Endometrial microvascular endothelial cells (primary cell): ENCODE measurements around the gene GIPC3. TPM values are rescaled to one million over a fixed set of nuclear protein-coding genes. Genes with fewer than 3 reads are reported as not detected.
"Not testable (repeated sequence)": the region's sequence is repeated elsewhere in the genome, so short reads cannot be mapped to it uniquely, and the experiment has no call there.

Experiments
- in situ Hi-C: cut with HindIII; loops from 2 replicates; pipeline ENCODE4 v1.10.0; 2017; ENCODE audit warnings: low sequenced_read_pairs, low pct_unique_long_range_greater_than_20kb; ENCODE audit errors: inconsistent ontology term
- total RNA-seq: library from RNA; depleted of rRNA; stranded (reverse); fragments of >200 nt; gene quantifications from one replicate; pipeline ENCODE4 v1.2.3, GENCODE V29; 2015; ENCODE audit errors: inconsistent ontology term

The GIPC3 gene
- total RNA-seq, 1 donor from 2014 or later = 0.28 TPM

DNA sequence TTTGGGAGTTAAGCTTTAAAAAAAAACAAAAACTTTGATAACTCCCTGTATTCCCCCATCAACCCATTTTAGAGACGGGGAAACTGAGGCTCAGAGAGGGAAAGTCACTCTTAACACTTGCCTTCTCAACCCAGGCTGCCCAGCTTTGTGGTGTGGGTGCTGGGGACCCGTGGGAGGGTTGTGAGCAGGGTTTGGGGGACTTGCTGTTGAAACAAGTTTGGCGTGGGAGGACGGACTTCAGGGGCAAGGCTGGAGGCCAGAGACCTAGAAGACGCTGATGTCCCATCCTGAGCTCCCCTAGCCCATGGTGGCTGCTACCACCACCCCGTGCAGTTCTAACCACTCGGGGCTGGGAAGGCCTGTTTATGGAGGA lies 42.1 kb downstream of the GIPC3 start:
- in situ Hi-C loops = no loop called here

DNA sequence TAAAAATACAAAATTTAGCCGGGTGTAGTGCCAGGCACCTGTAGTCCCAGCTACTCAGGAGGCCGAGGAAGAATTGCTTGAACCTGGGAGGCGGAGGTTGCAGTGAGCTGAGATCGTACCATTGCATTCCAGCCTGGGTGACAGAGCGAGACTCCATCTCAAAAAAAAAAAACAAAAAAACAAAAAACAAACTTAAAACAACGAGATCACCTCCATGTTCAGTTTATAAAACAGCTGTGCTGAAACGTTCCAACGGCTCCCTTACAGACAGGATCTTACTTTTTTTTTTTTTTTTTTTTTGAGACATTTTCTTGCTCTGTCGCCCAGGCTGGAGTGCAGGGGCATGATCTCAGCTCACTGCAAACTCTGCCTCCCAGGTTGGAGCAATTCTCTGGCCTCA lies 43.5 kb downstream of the GIPC3 start:
- in situ Hi-C loops = not testable (repeated sequence)

GRCh38 chr19:3631053-3631861 lies 46.0 kb downstream of the GIPC3 start:
- in situ Hi-C loops = no loop called here

GRCh38 chr19:3632098-3632497 lies 46.8 kb downstream of the GIPC3 start:
- in situ Hi-C loops = no loop called here

DNA sequence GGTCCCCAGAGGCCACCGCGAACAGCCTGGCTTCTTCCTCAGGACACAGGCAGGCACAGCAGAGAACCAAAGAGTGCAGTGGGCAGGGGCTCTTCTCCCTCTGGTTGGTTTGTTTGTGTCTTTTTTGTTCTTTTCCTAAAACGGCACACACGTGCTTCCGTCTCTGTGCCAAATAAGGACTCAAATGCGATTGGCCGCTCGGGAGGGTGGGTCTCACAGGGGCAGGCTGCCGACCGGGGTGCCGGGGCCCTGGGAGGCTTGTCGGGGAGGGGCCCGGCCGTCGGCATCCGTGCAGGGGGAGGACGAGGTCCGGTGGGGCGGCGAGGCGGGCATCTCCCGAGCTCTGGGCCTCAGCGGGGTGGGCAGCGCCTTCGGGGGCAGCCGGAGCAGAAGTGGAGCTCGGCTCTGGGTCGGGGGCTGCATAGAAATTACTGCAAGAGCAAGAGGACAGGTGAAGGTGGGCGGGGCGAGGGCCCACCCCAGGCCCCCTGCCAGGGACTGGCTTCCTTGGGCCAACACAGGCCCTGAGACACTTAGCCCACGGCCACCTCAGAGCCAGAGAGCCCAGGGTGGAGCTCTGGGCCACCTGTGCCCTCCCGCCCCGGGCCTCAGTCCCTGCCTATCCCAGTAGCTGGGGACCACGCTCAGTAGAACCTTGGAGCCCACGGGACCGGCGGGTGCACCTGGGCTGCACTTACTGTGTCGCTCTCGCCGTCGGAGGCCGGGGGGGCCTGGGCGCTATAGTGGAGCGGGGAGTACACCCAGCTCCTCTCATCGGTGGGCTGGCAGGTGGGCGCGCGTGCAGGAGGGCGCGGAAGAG lies 47.7 kb downstream of the GIPC3 start:
- in situ Hi-C loops = no loop called here

DNA sequence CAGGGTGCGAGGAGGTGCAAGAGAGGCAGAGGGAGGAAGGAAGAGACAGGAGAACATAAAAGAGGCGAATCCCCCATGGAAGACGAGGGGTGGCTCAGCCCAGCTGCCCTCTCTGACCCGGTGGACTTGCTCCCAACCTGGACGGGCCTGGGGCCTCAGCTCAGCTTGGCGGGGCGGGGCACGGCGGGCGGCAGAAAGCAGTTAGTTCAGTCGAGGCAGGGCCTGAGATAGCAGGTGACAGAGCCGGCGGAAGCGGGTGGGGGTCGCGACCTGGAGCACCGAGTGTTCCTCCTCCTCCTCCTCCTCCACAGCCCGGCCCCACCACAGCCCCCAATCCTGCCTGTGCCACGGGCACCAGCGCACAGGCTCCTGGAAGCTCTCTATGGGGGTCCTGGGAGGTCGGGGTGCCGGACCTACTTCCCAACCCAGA lies 48.3 kb downstream of the GIPC3 start:
- in situ Hi-C loops = no loop called here

DNA sequence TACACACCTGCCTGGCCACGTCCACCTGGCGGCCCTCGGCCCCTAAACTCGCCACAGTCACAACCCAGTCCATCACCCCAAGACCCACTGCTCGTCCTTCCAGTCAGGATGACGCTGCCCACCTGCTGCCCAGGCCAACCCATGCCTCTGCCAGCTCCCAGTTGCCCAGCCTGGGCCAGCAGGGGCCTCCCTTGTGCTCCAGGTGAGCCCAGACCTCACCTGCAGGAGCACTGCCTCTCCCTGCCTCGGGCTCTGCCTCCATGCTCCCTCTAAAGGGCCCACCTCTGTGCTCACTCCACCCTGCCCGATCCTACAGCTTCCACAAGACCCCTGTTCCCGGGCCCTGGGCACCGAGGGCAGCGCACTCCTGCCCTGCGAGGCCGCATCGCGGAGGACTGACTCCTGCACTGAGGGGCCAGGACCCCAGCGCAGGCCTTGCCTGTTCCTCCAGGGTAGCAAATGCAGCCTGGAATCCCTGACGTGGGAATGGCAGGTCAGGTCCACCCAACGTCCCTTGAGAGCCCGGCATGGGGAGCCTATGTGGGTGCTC lies 49.3 kb downstream of the GIPC3 start:
- in situ Hi-C loops = no loop called here

DNA sequence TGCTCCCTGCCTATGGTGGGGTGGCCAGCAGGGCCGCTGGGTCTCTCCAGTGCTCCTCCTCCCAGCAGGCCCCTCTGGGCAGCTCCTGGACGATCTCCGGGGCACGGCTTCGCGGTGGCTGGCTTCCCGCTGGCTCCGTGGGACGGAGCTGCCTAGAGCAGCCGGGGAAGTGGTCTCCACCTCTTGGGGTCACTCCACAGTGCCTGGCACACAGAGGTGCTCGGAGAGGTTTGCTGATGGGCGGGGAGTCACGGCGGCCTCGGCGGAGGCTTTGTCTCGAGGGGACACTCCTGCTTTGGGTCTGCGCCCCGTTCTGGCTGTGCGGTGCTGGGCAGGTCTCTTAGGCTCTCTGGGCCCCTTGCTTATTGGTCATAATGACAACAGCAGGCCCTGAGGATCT lies 51.2 kb downstream of the GIPC3 start:
- in situ Hi-C loops = no loop called here

- in situ Hi-C loops = no loop called here
Observed at GRCh38 chr19:3636962-3637361, 51.7 kb downstream of the GIPC3 start.

DNA sequence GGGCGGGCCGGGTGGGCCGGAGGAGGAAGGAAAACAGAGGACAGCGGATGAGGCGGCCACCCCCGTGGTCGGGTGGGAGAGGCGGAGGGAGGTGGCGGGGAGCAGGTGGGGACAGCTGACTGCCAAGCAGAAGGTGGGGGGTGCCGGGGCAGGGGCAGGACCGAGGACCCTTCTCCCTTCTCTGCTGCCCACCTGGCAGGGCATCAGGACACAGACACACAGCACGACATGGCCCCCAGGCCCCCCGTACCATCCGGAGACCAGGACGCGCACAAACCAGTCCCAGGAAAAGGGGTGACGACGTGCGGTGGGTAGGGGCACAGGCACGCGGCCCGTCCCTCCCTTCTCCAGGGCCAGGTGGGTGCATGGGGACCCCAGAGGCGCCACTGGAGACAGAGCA lies 52.3 kb downstream of the GIPC3 start:
- in situ Hi-C loops = no loop called here

- in situ Hi-C loops = no loop called here
Observed at GRCh38 chr19:3638208-3639193, 53.2 kb downstream of the GIPC3 start.

DNA sequence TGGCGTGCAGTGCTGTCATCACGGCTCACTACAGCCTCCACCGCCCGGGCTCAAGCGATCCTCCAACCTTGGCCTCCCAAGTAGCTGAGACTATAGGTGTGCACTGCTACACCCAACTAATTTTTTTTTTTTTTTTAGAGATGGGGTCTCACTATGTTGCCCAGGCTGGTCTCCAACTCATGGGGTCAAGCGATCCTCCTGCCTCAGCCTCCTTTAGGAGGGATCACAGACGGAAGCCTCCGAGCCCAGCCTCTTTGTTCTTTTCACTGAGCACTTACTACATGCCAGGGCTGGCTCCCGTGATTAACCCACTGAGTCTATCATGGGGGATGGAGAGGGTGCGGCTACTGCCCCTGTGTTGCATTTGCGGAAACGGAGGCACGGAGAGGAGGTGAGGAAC lies 54.2 kb downstream of the GIPC3 start:
- in situ Hi-C loops = no loop called here

DNA sequence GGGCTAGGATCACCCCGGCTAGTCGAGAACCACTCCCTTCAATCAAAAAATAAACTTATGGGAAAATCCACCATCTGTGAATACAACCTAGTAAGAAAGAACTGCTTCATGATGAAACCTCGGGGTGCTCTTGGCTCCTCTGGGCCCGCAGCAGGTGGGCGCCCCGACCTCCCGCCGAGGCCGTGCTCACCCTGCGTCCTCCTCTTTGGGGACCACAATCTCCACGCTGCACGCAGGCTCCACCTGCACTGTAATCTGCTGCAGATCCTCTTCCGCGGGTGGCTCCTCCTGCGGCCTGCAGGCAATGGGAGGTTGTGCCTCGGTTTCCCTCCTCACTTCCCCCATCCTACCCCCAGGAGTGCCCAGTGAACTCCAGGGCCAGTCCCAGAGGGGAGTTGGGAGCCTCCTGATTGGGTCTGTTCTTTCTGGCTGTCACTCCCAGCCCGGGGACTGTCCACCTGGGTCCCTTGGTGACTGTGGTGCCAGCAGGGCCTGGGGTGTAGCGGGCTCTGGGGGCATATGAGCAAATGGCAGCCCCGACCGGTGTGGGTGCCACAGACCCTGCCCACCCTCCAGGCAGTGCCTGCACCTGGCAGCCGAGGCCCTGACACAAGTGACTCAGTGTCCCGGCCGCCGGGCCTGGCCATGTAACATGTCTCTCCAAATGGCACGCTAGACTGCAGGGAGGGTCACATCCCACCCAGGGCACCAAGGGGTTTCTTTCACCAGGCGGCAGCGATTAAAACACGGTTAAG lies 56.4 kb downstream of the GIPC3 start:
- in situ Hi-C loops = no loop called here

DNA sequence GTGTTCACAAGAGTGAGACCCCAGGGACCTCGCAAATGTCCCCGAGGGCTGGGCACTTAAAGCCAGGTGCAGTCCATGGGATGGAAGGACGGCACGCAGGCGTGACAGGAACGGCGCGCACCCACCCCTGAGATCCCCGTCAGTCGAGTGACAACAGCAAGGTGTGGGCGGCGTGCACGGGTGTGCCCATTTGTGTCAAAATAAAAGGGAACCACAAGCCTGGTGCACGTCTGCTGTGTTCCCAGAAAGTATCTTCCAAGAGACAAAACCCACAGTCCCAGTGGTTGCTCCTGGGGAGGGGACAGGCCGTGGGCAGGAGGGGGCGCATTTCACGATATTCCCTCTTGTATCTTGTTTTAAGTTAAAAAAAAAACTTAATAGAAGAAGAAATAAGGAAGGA lies 57.0 kb downstream of the GIPC3 start:
- in situ Hi-C loops = no loop called here

Other genes with a start within 250 kb of the GIPC3 start
- gene NFIC, start 218.9 kb upstream of the GIPC3 start, total RNA-seq = 47.2 TPM
- gene SMIM24, start 105.0 kb upstream of the GIPC3 start, total RNA-seq = not detected
- not detected for gene SMIM44, start 102.0 kb upstream of the GIPC3 start, total RNA-seq
- gene DOHH, start 84.8 kb upstream of the GIPC3 start, total RNA-seq = 28.8 TPM
- 44.3 TPM for gene FZR1, start 79.2 kb upstream of the GIPC3 start, total RNA-seq
- gene TEKTIP1, start 46.3 kb upstream of the GIPC3 start, total RNA-seq = not detected
- gene MFSD12, start 27.9 kb upstream of the GIPC3 start, total RNA-seq = 121 TPM
- gene HMG20B, start 12.5 kb upstream of the GIPC3 start, total RNA-seq = 79.4 TPM
- gene TBXA2R, start 21.4 kb downstream of the GIPC3 start, total RNA-seq = 4.2 TPM
- 46.6 TPM for gene CACTIN, start 41.3 kb downstream of the GIPC3 start, total RNA-seq
- 38.0 TPM for gene PIP5K1C, start 115.0 kb downstream of the GIPC3 start, total RNA-seq
- not detected for gene TJP3, start 122.9 kb downstream of the GIPC3 start, total RNA-seq
- gene APBA3, start 176.2 kb downstream of the GIPC3 start, total RNA-seq = 46.8 TPM
- 88.7 TPM for gene MRPL54, start 177.2 kb downstream of the GIPC3 start, total RNA-seq
- not detected for gene RAX2, start 186.8 kb downstream of the GIPC3 start, total RNA-seq
- not detected for gene MATK, start 200.9 kb downstream of the GIPC3 start, total RNA-seq